Left cardiac atrium (tissue), 4 donors: ENCODE measurements around the gene SLAIN2. TPM values are rescaled to one million over a fixed set of nuclear protein-coding genes. Genes with fewer than 3 reads are reported as not detected.
A peak's percentile ranks its signal among the peaks of the same experiment; 100 is the strongest.
"Not testable (repeated sequence)": the region's sequence is repeated elsewhere in the genome, so short reads cannot be mapped to it uniquely, and the experiment has no call there.

ENCODE experiments used
- ATAC-seq, 2 donors: fragments of 200-7000 bp; cut with Tn5 transposase; one replicate each; pipeline ENCODE4 v1.9.1; 2020; ENCODE audit warnings: mild to moderate bottlenecking in 2 of 2, moderate library complexity in 2 of 2
- DNase-seq: peaks from one replicate; pipeline ENCODE4 v3.0.0-alpha.2; 2020
- intact Hi-C, 2 donors: fragments of 100-400 bp; cut with DNase I; formaldehyde crosslinking; loops; one replicate each; pipeline versions ENCODE4 v1.14.1 to v1.15.1; 2022 to 2023
- long read RNA-seq: library from polyadenylated mRNA; unstranded; transcript quantifications from one replicate; pipeline ENCODE4 v2.0.0, GENCODE V29; 2021
- total RNA-seq, 2 donors: library from RNA; stranded (reverse); fragmentation: NEBNext Ultra II Directional; extraction: Animal tissue kit (Norgen Biotek cat#: 25700); gene quantifications; one replicate each; pipeline ENCODE4 v1.2.1, GENCODE V29; 2021
- donor health status: DM: no; HTN: yes; CAD: no.
- donor health status: DM: no; HTN: yes; CAD: no; lungs with severe emphysema.
- donor health status: DM: yes; HTN: yes; CAD: no.
- donor health status: Dilated cardiomyopathy.

SLAIN2 gene
- 100 to 1,000 TPM; 104 to 108 TPM for total RNA-seq
- long read RNA-seq, full-length matches to known transcripts: 11 of 63 reads
- long read RNA-seq, partial matches to known transcripts: 13 of 63 reads
- long read RNA-seq, other reads (novel, unspliced or antisense): 39 of 63 reads

DNA sequence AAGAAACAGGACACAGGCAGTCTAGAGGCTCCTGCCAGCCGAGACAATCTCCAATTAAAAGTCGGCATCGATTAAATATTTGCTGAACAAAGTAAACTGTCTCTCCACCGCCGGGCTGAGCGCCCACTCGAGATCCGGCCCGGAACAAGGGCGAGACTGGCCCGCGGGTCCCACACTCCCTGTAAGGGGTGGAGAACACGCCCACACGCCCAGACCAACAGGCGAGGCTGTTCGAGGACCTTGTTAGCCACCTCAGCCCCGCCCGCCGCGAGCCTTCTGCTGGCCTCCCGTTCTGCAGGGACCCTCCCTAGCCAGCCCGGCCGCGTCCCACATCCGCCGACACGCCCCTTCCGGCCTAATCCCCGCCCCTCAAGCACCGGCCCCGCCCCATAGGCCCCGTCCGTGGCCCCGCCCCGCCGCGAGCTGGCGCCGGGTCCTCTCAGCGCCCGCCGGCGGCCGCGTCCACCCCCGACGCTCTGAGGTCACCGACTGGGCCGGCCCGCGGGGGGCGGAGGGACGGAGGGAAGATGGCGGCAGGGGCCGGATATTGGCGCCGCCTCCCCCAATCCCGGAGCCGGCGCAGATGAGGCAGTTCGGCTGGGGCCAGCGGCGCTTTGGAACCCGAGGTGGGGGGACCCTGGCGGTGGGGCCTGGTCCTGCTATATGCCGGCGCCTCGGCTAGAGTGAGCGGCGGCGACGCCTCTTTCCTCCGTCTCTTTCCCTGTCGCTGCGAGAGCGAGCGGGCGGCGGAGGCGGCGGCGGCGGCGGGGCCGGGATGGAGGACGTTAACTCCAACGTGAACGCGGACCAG is at the start of gene SLAIN2:
Gene SLAIN2, plus strand, starts transcription at position 565 of the 811 bp plus-strand sequence. Its CDS starts 211 bp downstream, at position 776.
- ATAC-seq (peak; percentile 93 to 95), DNase-seq (peak; percentile 100)
- intact Hi-C loops: no loop called here

DNA sequence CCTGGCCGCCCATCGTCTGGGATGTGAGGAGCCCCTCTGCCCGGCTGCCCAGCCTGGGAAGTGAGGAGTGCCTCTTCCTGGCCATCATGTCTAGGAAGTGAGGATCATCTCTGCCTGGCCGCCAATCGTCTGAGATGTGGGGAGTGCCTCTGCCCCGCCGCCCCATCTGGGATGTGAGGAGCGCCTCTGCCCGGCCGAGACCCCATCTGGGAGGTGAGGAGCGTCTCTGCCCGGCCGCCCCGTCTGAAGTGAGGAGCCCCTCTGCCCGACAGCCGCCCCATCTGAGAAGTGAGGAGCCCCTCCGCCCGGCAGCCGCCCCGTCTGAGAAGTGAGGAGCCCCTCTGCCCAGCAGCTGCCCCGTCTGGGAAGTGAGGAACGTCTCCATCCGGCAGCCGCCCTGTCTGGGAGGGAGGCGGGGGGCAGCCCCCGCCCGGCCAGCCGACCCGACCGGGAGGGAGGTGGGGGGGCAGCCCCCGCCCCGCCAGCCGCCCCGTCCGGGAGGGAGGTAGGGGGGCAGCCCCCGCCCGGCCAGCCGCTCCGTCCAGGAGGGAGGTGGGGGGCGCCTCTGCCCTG is 49.0 kb upstream of the SLAIN2 start:
- ATAC-seq, intact Hi-C loops, DNase-seq: not testable (repeated sequence)

DNA sequence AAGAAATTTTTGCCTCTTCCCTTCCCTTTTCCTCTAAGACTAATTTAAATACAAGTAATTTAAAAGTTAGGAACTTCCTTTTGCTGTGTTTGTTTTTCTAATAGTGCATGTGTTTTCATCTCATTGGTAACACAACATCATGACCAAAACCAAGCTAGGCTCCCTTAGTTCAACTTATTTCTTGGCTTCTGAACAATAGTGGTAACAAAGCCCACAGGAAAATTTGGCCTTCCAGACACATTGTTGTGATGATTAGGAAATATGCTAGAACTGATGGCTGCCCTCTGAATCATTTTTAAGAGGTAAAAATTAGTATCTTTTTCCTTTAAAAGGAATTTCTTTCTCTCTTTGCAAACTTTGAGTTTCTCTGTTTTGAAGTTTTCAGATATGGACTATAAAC is 46.2 kb upstream of the SLAIN2 start:
- intact Hi-C loops: no loop called here
- DNase-seq (no peak), ATAC-seq (no peak)

DNA sequence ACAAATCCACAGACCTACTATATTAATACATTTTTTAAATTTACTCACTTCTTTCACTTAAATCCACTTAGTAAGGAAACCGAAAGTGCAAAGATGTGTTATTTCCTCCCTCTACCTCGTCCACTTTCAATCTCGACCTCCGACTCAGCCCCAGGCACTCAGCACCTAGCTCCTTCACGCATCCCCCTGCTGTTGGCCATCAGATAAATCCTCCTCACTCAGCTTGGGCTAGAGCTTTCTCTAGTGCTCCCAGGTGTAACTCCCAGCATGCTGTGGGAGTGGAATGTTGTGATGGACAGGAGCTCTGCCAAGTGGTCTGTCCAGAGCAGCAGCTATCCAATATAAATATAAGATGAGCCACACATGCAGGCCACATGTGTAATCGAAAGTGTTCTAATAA is 45.0 kb upstream of the SLAIN2 start:
- no peak for DNase-seq
- intact Hi-C loops: no loop called here
- ATAC-seq: no peak

DNA sequence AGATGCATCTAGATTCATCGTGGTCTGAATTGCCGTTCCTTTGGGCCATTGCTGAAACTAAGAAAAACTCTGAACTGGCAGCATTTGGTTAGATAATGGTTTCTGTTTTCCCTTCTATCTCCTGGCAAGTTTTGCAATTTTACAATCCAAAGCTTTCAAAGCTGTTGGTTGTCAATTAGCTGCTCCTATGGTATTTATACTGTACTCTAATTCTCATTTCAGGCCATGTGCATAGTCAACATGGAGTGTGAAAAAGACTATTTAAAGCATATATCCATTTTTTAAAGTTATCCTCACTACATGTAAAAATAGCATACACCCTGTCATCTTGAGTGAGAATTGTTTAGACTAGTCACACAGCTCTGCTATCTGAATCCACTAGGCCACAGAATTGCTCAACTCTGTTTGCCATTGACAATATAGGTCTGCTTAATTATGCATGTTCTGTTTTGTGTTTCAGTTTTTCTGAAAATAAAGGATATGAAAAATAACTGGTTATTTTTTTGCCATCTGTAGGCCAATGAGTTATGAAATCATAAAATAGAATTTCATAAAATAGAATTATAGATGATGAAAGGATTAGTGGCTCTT is 44.0 kb upstream of the SLAIN2 start:
- DNase-seq: no peak
- ATAC-seq: no peak
- intact Hi-C loops: no loop called here

DNA sequence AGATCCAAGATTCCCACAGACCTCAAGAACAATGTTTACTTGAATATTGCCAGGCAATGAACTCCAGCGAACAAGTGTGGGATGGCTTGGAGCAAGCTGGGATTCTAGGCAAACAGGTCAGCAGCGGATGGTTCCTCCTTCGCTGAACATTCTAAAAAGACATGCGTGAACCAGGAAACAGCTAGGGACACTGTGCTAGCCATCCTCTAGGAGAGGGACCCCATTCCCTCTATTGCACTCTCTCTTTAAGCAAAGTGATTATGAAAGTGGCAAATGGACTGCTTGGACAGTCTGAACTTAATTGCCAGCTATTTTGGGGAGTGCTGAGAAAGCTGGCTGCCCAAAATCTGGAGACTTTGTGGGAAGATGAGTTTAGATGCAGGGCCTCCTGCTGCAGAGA is 41.8 kb upstream of the SLAIN2 start:
- intact Hi-C loops: no loop called here
- no peak for DNase-seq
- ATAC-seq: no peak

DNA sequence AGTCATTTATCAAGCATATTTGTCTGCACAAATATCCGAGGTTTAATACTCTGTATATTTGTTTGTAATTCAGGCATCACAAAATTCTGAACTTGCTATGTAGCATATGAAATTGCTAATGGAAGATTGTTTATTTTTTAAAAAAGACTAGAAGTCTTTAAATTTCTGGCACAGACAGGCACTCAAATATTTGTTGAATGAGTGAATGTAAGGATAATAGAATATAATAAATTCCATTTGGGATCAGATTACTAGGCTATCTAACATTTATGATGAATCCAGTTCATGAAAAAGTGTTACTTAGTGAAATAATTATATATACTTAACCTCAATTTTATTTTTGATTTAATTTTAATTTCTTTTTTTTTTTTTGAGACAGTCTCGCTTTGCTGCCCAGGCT is 41.3 kb upstream of the SLAIN2 start:
- intact Hi-C loops: no loop called here
- no peak for ATAC-seq

DNA sequence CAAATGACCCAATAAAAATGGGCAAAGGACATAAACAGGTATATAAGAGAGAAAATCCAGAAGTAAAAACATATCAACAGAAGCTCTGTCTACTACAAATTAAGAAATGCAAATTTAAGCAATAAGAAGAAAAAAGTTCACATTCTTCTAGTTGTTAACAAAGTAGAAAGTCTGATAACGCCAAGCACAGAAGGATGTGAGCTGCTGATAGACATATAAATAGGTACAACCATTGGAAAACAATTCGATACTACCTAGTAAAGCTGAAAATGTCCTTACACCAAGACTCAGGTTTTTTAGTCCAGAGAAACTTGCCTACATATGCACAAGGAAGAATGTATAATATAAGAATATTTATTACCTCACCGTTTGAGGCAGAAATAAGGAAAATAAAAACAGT is 35.8 kb upstream of the SLAIN2 start:
- ATAC-seq (no peak), DNase-seq (no peak)
- intact Hi-C loops: no loop called here

More for the DNA sequence above, 41.3 kb upstream of the SLAIN2 start:
- DNase-seq: no peak

DNA sequence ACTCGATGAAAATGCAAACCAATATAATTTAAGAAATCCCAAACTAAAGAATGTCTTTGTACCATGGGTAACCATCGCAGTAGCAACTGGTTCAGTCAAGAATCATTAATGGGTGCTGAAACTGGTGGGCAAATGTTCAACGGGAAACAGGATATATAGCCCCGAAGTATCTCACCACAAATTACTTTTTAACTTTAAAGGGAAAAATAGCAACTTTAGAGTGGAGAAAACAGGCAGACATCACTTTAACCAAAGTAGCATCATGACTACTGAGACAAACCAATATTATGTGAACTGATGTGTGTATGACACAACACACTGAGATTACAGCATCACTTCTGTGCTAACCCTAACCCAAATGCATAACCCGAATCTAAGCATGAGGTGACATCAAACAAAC is 33.8 kb upstream of the SLAIN2 start:
- no peak for ATAC-seq

DNA sequence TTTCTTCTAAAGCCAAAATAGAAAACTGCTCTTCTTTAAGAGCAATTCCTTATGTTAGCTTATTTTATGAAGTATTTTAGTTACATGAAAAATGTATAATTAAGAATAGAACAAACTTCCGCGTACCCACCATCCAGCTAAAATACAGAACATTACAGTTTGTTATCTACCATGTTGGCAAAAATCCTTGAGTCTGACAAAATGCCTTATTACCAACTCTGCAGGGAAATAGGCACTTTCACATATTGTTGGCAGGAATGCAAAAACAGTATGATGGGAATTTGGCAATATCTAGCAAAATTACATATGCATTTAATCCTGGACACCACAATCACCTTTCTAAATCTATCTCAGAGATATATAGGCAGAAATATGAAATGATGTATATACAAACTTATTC is 32.4 kb upstream of the SLAIN2 start:
- DNase-seq (no peak), ATAC-seq (no peak)
- intact Hi-C loops: no loop called here

More for the DNA sequence above, 33.8 kb upstream of the SLAIN2 start:
- DNase-seq: no peak
- intact Hi-C loops: no loop called here

DNA sequence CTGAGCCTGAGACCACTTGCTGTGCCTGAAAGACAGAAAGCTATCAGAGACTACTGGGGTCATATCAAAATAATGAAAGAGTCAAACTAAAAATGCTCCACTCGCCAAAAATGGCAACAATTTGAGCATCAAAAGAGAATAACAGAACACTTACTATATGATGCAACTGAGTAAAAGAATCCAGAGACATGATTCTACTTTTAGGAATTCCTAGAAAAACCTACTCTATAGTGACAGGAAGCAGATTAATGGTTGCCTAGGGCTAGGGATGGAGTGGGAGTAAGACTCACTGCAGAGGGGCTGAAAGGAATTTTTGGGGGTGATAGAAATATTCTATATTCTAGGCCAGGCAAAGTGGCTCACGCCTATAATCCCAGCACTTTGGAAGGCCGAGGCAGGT is 29.4 kb upstream of the SLAIN2 start:
- intact Hi-C loops: no loop called here
- DNase-seq (no peak), ATAC-seq (no peak)

DNA sequence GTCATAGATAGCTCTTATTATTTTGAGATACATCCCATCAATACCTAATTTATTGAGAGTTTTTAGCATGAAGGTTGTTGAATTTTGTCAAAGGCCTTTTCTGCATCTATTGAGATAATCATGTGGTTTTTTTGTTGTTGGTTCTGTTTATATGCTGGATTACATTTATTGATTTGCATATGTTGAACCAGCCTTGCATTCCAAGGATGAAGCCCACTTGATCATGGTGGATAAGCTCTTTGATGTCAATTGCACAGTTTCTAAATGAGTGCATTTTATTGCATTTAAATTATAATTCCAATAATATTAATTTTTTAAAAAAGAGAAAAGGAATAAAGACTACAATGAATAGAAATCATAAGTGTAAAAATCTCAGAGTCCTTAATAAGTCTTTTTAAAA is 26.6 kb upstream of the SLAIN2 start:
- intact Hi-C loops, DNase-seq, ATAC-seq: not testable (repeated sequence)

DNA sequence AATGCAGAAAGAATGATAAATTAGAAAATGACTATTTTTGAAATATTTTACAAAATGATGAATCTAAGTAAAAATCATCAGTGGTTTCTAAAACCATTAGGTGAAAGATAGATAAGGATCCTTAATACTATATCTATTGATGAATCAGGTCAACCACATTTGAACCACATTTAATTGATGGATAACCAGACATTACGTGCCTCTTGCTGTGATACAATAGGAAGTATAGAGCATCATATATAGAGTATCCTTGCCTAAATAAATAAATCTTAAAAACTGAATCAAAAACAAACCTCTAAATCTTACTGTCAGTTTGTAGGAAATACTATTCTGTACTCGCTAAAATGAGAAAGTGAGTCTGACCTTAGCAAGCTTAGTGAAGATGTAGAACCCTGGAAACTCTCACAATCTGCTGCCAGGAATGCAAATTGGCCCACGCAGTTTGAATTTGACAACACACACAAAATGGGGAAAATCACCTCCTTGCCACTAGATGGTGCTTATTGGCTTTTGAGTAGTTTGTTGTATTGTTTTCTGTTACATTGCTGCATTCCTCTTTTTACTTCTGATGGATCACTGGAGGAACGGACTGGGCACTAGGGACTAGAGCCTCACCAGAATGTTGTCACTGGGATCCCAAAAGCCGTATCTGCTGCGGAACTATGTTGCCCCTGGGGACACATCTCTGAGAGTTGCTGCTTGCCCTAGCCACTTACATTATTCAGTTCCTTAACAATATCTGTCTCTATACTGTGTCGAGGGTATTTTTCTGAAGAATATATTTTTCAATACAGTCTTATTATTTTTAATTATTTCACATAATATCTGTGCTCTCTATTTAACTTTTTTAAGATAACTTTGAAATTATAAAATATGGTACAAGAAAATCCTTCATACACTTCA is 25.4 kb upstream of the SLAIN2 start:
- ATAC-seq (peak in 1 of 2 donors; percentile 54), DNase-seq (no peak)
- intact Hi-C loops: no loop called here

DNA sequence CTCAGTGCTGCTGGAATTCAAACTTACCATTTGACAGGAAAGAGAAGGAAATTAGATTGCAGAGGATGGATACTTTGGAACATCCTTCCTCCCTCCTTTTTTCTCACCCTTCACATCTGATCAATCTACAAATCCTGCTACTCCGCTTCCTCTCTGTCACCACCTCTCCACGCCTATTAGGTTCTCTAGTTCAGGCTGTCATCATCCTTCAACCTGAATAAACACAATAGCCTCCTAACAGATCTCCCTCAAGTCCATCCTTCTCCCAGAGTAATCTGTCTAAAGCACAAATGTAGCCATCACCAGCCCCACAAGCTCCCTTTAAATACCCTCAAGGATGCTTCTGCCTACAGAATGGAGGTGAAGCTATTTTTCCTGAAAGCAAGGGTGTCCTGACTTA is 20.0 kb upstream of the SLAIN2 start:
- intact Hi-C loops: no loop called here
- DNase-seq (no peak), ATAC-seq (no peak)

DNA sequence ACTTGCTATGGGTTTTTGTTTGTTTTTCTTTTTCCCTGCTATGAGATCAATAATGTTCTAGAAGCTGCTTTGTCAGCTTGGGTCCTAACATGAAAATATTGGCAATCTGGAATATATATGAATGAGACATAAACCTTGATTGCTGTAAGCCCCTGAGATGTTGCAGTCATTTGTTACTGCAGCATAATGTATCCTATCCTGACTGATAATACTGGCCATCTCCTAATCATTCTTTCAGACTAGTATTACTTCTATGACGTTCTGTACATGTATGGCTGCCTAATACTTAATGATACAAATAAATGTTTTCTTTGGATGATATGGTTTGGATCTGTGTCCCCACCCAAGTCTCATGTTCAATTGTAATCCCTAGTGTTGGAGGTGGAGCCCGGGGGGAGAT is 19.3 kb upstream of the SLAIN2 start:
- intact Hi-C loops: no loop called here
- no peak for ATAC-seq
- no peak for DNase-seq

DNA sequence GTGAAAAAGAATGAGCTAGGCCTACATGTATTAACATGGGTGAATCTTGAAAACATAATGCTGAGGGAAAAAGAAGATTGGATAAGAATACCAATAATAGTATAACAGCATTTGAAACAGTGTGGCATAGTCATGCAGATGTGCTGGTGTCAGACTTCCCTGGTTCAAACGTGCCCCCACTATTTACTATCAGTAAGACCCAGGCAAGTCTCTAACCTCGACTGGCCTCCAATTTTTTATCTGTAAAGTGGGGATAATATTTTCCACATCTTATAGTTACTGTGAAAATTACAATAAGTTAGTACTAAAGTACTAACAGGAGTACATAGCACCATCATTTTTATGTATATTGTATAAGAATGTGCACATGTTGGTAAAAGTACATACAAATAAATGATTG is 17.0 kb upstream of the SLAIN2 start:
- intact Hi-C loops: no loop called here
- DNase-seq (no peak), ATAC-seq (no peak)

DNA sequence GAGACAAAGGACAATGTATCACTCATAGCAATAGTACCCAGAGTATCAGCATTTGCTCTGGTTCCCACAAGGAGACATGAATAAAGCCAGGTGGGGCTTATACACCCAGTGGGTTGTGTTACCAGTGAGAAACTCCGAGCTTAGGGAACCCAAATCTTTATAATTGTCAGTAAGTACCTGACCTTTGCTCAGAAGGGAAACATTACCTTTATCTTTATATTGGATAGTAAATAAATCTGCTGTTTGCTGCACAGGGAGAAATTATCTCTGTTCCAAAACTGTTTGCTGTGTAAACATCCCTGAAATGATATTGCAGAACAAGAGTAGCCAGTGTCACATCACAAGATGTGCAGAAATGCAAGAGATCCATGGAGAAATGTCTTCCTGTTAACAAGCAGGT is 12.1 kb upstream of the SLAIN2 start:
- no peak for DNase-seq
- ATAC-seq: no peak
- intact Hi-C loops: no loop called here

DNA sequence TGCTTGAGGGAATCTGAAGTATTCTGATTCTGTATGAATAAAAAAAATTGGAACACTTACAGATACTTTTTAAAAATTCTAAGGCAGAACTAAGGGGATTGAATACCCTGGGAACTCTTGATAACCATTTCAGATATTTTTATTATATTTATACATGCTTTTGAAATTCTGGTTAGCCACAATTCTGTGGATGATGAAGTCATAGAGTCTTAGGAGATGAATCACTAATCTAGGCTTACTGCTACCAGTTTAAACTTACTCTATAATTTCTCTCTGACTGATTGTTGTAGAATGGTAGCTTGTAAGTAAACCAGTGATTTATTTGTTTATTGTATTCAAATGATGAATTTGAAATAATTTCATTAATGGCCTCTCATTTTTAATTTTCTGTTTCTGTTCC is 11.4 kb upstream of the SLAIN2 start:
- intact Hi-C loops: no loop called here
- DNase-seq (no peak), ATAC-seq (peak in 1 of 2 donors; percentile 80)

DNA sequence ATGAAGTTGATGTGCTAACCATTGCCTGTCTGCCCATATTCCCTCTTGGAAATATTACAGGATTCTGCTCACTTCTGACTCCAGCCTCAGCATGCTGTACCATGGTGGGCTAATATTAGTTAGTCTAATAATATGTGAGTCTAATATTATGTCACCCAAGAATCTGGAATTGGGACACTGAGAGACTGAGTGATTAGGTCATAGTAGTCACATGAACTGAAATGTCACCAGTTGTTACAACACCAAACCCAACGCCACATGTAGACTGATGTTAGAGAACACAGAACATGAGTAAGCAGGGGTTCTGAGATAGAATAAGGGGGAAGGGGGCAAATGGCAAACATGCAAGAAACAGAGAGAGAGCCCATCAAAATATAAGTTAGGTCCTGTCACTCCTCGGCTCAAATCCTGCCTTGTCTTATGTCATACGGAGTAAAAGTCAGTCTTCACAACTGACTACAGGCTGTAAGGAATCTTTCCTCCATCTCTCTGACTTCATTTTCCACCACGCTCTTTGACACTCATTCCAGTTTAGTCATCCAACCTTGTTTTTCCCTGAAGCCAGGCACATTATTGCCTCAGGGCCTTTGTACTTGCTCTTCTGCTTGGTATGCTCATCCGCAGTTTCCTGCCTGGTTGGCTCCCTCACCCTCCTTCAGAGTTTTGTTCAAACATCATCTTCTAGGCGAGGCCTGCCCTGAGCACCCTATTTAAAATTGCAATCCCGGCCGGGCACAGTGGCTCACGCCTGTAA is 9.6 kb upstream of the SLAIN2 start:
- intact Hi-C loops: no loop called here
- DNase-seq (no peak), ATAC-seq (peak; percentile 55 to 70)
